Measurements from ENCODE around the gene LRRC32.
"Not testable (repeated sequence)": the region's sequence is repeated elsewhere in the genome, so short reads cannot be mapped to it uniquely, and the experiment has no call there.

The LRRC32 gene

DNA sequence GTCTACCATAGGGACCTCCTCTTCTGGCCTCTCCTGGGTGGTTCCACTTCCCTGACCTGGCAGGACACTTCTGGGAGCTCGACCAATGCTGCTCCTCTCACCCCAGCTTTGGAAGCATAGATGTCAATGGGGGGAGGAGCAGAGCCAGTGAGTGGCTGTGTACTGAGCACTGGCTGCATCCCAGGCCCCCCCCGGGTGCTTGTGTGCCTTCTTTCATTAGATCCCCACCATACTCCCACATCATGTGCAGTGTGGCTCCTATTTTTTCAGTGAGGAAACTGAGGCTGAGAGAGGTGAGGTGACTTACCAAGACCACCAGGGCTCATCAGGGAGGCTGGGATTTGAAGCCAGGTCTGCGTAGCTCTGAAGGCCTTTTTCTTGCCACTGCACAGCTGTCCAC lies 44.3 kb downstream of the LRRC32 start:
- DNase-seq: no peak

DNA sequence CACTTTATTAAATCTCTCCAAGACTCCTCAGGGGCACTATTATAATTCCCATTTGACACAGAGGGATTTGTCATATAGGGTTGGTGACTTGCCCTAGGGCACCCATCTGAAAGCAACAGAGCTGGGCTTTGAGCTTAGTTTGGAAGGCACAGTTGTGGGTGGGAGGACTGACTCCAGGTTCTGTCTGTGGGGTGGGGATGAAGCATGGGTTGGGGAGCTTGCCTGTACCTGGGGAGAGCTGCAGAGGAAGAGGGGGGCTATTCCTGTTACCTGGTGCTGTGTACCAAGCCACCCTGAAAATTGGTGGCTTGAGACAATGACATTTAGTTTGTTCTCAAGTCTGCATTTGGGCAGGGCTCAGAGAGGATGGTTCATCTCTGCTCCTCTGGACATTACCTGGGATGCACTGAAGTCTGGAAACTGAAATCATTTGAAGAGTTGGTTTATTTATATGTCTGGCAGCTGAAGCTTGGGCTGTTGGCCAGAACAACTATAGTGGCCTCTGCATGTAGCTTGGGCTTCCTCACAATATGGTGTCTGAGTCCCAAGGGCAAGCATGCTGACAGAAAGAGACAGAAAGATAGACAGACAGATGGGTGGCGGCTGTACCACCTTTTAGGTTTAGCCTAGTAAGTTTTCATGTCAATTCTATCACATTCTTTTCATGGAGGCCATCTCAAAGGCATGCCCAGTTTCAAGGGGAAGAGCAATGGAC lies 44.9 kb downstream of the LRRC32 start:
- DNase-seq: no peak

DNA sequence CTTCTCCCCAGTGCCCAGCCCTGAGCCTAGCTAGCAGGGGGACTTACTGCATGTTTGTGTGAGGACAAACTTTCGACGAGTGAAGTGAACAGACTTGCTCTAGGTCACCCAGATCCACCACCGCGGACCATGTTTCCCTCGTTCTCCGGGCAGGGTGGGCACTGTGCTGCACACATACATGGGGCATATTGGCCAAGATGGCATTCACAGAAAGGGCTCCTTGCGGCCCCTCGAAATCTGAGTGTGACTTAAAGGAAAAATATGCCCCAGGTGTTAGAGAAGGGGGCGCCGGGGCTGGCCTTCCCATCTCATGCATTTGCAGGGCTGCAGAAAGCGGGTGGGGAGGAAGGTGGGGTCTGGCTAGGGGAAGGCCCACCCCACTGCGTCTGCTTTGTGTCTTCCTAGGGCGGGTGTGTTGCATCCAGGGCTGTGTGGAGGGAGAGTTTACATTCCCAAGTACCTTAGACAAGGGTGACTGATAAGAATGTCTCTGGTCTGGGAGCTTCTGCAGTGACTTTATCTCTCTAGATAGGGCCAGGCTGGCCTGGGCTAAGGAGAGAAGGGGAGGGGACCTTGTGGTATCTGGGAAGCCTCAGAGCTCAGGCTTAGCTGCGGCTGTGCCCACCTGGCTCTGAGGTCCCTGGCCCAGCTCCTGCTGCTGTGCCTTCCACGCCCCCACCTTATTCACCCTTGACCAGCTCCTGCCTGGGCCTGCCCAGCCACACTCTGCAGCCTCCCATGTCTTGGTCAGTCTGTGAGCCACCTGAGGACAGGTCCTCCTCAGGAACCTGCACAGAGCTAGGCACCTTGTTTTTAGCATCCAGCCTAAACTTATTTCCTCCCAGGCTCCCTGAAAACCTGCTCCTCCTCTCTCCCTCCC lies 45.8 kb downstream of the LRRC32 start:
- no peak for DNase-seq

DNA sequence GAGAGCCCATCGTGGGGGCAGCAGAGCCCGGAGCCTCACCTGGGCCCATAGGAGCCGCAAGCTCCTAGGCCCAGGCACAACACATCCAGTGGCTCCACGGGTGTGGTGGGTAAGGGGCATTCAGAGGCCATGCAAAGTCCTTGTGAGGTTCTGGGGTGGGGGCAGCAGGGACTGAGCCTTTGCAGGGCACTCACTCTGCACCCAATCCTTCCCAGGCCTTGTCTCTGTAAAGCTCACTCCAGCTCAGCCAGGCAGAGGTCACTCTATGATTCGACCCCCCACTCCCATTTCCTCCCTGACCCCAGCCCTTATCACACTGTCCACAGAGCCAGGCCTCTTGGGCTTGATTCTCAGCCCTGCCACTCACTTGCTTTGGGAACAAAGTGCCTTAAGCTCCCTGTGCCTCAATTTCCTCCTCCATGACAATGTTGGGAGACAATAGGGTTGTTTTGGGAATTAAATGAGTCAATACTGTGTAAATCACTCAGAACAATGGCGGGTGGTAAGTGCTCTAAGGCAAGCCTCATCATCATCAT lies 46.6 kb downstream of the LRRC32 start:
- DNase-seq: no peak

DNA sequence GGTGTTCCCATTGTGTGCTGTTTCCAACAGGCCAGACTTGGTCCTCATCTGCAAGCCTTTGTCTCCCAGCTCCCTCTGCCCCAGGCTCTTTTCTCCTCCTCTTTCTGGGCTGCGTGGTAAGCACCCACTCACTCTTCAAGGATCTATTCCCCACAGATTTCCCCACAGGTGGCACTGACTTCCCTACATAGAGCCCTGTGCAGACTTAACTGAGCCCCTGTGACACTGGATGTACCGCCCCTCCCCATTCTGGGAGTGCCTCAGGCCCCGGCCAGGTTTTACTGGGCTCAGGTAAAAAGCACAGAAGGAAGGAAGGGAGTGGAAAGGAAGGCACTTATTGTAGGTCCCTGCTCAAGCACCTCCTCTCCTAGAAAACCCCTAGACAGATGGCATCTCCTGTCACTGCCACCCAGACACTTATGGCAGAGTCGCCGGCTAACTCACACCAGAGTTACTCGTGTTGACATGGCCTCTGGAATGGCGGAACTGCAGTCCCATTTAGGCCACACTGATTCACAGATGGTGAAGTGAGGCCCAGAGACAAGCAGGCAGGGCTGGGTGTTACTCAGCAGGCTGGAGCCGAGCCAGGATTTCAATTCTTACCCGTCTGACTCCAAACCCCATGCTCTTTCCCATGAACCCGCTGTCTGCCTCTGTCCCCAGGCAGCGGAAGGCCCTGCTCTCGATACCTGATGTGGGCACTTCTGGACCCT lies 47.2 kb downstream of the LRRC32 start:
- no peak for DNase-seq

DNA sequence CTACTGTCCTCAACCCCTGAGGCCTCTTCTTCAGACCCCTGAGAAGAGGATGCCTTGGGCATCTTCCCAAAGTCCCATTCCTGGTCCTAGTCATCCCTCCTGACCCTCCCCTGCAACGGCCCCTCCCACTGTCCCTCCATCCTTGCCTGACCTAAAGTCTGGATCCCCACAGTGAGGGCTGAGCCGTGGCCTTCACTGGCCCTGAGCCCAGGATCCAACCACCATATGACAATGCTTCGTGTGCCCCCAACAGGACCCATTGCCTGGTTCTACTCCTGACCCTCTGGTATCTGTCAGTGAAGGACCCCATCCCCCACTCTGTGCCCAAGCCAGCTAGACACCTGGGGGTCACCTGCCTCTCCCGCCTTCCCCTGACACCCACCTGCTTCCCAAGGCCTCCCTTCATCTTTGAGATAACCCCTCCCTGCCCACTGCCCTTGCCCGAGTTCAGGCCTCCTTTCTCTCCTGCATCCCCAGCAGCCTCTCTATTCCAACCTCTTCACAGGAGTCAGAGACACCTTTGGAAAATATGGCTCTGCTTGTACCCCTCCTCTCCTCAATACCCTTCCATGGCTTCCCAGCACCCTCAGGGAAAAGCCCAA lies 48.0 kb downstream of the LRRC32 start:
- no peak for DNase-seq

DNA sequence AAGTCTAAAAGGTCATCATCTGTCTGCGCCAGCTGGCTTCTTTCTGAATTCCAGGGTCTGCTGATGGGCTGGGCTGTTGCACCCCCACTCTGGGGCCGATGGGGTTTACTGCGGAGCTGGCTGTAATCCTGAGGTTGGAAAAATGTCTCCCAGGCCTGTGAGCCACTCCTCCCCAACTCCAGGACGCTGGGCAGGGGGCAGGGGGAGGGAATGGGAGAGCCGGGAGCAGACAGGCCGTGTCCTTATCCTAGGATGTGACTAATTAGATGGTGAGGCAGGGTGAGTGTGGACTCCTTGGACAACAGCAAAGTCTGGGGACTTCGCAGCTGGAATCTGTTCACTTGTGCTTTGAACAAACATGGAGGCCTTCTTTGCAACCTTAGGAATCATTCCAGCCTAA lies 48.7 kb downstream of the LRRC32 start:
- DNase-seq: no peak

DNA sequence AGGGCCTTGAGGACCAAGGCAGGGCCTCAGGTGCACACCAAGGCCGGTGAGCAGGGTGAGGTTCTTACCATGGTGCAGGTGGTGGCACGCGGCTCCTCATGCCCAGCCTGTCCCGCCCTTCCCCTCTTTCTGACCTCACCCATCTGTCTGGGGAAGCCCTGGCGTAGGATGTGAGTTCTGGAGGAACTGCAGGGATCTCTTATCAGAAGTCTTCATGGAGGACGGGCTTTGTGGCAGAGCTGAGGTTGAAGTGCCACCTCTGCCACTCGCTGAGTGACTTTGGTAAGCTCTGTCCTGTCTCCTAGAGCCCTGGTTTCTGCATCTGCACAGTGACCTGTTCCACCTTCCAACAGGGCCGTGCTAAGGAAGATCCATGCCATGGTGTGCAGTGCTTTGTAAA lies 49.1 kb downstream of the LRRC32 start:
- no peak for DNase-seq

DNA sequence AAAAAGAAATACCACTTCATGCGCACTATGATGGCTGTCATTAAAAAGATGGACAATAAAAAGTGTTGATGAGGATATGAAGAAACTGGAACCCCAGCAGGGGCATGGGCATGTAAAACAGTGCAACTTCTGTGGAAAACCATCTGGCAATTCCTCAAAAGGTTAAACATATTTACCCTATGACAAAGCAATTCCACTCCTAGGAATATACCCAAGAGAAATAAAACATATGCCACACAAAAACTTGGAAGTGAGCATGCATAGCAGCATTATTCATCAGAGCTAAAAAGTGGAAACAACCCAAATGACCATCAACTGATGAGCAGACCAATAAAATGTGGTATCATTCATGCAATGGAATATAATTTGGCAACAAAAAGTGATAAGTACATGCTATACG lies 50.1 kb downstream of the LRRC32 start:
- DNase-seq: no peak

DNA sequence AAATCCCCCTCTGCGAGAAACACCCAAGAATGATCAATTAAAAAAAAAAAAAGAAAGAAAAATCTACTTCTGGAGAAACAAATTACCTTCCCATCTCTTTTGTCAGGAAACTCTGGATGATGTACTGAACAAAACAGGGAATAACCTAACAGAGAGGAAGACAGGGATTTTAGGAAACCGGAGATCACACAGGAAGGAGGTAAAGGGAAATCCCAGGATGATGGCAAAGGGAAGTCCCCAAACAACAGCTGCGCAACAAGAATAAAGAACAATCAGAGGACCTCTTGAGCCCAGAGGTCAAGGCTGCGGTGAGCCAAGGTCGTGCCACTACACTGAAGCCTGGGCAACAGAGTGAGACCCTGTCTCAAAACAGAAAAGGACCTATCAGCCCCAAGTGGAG lies 50.7 kb downstream of the LRRC32 start:
- not testable (repeated sequence) for DNase-seq

DNA sequence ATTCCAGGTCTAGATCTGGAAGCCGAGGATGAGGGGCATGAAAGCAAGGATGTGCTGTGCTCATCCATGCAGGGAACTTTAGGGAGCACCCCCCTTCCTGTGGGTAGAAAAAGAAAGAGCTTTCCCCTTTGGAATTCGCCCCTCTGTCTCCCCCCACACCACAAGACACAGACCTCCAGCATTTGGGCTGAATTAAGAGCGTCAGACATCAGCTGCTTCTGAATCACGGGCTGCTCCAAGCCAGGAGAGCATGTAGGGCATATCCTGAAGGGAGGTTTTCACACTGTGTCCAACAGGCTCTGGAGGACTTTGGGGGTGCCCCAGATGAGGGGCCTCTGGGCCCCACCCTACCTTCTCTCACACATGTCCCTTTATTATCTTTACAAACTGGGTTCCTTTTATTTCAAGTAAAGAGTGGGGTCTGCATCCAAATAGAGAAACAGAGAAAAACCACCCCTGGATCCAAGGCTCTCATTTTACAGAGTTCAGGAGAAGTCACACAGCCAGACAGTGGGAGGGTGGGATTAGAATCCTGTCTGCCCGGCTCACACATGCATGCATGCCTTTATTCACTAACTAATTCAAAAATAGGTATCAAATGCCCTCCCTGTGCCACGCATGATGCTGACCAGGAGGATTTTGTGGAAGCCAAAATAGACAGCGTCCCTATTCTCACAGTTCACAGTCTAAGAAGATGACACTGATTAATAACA lies 52.8 kb downstream of the LRRC32 start:
- DNase-seq: no peak

DNA sequence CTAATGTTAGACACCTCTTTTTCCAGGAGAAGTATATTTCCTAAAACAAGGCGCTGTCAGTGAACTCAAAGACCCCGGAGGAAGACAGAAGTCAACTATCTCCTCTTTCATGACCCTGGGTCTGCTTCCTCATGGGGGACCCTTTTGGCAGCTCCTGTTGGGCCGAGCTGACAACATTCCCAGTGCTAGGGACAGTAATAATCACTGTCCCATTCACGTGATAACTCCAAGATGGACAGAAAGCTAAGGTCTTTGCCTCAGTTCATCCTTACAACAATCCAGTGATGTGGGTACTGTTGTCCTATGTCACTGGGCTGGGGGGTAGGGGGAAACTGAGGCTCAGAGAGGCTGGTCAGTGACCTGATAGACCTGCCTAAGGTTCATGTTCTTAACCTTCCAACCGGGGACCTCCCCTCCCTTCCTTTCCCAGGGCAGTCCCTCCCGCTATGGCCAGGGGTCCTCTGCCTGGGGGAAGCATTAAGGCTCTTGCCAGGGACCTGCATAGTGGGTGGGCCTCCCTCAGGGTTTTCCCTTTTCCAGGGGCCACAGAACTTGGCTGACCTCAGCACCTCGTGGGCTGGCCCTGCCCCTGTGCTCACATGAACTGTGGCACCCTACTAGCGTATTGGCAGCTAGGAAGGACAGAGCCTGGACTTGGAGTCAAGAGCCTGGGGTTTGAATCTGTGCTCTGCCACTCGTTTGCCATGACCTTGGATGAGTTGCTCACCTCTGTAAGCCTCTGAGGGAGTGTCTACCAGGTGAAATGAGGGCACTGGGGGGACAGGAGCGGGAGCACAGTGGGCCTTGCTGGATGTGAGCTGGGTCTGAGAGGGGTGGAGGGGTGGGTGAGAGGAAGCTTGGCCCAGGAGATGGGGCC lies 53.6 kb downstream of the LRRC32 start:
- DNase-seq: no peak

DNA sequence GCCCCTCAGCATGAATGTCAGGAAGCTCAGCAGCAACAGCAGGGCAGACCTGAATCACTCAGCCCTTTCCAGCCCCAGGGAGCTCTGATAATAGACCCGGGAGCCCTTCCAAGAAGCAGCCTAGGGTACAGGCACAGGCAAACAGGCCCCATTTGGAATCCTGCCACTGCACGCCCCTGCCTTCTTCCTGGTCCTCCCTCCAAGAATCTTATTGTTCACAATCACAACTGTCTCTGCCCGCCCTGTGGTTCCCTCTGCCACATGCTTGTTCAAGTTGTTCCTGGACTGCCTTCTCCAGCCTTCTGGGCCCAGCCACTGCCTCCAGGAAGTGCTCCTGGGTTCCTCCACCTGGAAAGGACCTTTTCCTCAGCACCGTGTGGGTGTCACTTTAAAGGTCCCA lies 54.6 kb downstream of the LRRC32 start:
- DNase-seq: no peak

DNA sequence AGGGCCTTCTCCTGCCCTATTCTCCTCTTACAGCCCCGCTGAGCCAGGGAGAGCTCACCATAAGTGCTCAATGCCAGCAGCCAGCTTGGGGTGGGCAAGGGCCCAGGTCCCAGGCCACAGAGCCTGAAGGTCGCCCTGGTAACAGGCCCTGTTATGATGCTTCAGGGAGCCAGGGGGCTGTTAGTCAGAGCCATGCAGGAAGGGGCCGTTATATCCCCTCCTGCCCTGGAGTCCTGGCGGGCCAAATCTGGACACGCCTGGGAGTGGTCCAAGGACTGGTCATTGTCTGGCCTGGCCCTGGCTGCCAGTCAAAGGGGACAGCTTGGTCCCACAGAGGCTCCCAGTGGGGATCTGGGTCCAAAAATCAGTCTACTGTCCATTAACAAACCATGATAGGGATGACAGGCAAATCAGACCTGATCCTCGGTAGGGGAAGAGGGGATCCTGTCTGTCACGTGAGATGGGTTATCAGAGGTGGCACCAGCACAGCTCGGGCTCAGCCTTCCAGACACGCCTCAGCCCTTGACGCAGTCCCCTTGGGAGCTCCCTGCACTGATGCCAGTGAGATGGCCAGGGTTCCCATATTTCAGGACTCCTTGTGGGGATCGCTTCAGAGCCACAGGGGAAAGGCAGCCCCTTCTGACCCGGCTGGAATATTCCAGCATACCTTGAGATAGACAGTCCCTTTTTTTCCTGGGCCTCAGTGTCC lies 55.9 kb downstream of the LRRC32 start:
- no peak for DNase-seq

DNA sequence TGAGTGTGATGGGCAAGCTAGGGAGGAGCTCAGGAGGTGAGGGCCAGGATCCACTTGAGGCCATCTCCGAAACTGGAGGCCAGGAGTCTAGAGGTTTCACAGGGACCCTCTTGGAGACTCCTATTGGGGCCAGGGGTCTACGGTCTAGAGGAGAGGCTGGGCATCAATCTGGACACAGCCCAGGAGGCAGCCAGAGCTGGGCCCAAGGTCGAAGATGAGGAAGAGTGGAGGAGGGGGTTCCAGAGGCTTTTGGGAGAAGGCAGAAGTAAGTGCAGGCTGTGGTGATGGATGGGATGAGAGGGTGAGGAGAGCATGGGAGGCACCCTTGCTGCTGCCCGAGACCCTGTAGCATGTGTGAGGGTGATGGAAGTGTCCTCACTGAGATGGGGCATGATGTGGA lies 56.6 kb downstream of the LRRC32 start:
- no peak for DNase-seq

DNA sequence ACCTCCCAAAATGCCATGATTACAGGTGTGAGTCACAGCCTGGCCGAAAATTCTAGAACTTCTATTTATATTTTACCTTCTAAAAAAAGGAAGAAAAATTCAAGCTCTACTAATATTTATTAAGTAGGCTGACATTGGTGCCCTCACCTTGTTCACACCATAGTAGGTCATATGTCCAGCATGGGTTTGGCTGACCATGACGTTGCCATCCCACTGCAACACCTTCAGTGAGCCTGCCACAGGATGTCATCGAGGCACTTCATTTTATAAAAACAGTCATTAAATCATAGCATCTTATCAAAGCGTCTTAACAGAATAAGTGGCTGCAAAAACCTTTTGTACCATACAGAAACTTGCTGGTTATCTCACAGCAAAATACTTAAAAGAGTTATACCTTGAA lies 58.3 kb downstream of the LRRC32 start:
- DNase-seq: no peak

DNA sequence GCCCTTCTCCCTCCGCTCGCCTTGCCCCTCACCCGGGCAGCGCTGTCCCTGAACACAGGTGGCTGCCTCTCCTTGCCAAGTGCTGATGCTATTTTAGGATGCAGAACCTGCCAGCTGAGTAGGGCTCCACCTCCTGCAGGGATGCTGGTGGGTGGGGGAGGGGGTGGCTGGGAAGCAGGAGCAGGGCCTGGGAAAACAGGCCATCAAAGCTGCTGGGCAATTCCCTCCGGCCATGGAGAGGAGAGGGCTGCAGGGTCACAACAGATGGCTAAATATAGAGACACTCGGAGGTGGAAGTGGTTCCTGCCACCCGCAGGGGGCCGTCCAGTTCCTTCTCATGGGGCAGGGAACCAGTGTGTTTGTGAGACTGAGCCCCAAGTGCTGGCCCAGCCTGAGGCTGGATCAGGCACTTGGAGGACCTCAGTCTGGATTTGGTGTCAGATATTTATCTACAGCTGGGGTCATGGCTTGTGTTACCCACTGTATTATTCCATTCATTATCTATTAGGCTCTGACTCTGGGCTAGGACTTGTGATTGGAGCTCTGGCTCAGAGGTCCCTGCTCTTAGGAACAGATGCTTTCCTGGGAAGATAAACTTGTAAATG lies 59.6 kb downstream of the LRRC32 start:
- DNase-seq: no peak

DNA sequence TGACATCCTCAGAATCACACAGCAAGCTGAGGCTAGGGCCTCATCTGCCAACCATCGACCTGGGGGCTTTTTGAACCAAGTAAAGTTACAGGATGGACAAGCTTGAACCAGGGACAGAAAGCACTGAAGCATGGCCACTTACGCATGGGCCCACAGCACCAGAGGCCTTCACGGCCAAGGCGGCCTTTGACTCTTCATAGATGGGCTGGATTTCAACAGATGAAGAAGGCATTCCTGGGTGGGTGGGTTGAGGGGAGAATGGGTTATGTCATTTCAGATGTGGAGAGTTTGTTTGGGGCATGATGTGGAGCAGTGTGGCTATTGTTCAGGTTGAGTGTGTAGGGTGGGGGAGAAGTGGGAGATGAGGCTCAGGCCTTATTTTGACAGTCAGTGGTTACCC lies 60.2 kb downstream of the LRRC32 start:
- DNase-seq: no peak

DNA sequence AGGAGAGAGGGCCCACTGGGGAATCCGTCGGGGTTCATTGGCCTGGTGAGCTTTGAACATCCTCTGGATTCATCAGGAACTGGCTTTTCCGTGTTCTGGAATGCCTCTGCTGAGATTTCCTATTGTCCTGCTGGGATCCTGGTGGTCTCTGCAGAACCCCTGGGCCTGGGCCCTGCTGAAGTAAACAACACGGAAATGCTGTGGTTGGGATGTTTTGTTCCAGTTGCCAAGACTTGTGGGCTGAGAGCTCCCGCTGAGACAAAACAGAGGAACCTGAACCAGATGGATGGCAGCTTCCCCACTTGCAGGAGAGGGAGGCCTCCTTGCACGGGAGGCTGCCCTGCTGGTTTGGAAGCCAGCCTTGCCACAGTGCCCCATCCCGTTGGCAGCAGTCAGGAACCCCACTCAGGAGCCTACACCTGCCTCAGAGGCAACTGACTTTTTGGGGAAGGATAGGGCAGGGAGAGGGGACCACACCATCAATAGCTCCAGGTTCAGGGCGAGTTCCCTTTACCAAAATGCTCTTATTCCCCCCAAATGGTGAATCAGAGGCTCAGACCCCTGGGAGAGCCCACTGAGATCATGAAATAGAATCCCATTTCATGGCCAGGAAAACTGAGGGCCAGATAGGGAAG lies 60.7 kb downstream of the LRRC32 start:
- no peak for DNase-seq
